Duodenal mucosa (tissue), 2 donors: ENCODE measurements around the gene LXN.

Experiments
- H3K27ac ChIP-seq: one replicate; pipeline ENCODE4 v1.7.0; 2013; ENCODE audit warnings: low read depth, low read length
- H3K27me3 ChIP-seq, 2 donors: one replicate each; pipeline ENCODE4 v1.7.0; 2013; ENCODE audit warnings: low read length in 2 of 2, control low read depth in 1 of 2; ENCODE audit not compliant: insufficient read depth in 2 of 2, control insufficient read depth in 1 of 2
- H3K36me3 ChIP-seq, 2 donors: one replicate each; pipeline ENCODE4 v1.7.0; 2013; ENCODE audit warnings: low read length in 2 of 2, control low read depth in 1 of 2; ENCODE audit not compliant: insufficient read depth in 2 of 2, control insufficient read depth in 1 of 2
- H3K4me1 ChIP-seq, 2 donors: one replicate each; pipeline ENCODE4 v1.7.0; 2013; ENCODE audit warnings: low read length in 2 of 2, control low read depth in 1 of 2; ENCODE audit not compliant: insufficient read depth in 2 of 2, control insufficient read depth in 1 of 2
- H3K4me3 ChIP-seq, 2 donors: one replicate each; pipeline ENCODE4 v1.7.0; 2013; ENCODE audit warnings: low read length in 2 of 2, low read depth in 1 of 2
- H3K9ac ChIP-seq, 2 donors: one replicate each; pipeline ENCODE4 v1.7.0; 2013; ENCODE audit warnings: low read length in 2 of 2, low read depth in 1 of 2
- H3K9me3 ChIP-seq, 2 donors: one replicate each; pipeline ENCODE4 v1.7.0; 2013; ENCODE audit warnings: low read length in 2 of 2, control low read depth in 1 of 2; ENCODE audit not compliant: control insufficient read depth in 1 of 2

LXN gene

GRCh38 chr3:158649791-158650190 is 22.7 kb downstream of the LXN start:
- Histone ChIP-seq H3K9ac (no peak overlapping the region), H3K4me3 (no peak overlapping the region), H3K27me3 (no peaks in the 10 kb centered on the region), H3K9me3 (no peaks in the 10 kb centered on the region), H3K4me1 (peaks cover 5 to 9% of the 10 kb centered on the region in 2 donors), H3K27ac (no peak overlapping the region), H3K36me3 (peaks cover 4 to 40% of the 10 kb centered on the region in 2 donors)

- Histone ChIP-seq H3K27ac (peak within 1 kb of the TSS; percentile 67), H3K27me3 (no peaks in the 10 kb centered on the region), H3K36me3 (peaks cover 0 to 9% of the 10 kb centered on the region in 2 donors), H3K4me3 (peak within 1 kb of the TSS; percentile 90 to 92), H3K9me3 (no peaks in the 10 kb centered on the region), H3K9ac (peak within 1 kb of the TSS; percentile 81 to 91), H3K4me1 (peaks cover 9 to 10% of the 10 kb centered on the region in 2 donors)
Measured at GRCh38 chr3:158644345-158644908, 28.0 kb downstream of the LXN start, which contains the start of gene GFM1. TSS of gene GFM1 (plus strand) at chr3:158644527. CDS start at chr3:158644635, 108 bp downstream.

- Histone ChIP-seq H3K4me3 (no peak overlapping the region), H3K4me1 (peaks cover 9 to 10% of the 10 kb centered on the region in 2 donors), H3K27me3 (no peaks in the 10 kb centered on the region), H3K9me3 (no peaks in the 10 kb centered on the region), H3K27ac (no peak overlapping the region), H3K36me3 (peaks cover 0 to 6% of the 10 kb centered on the region in 2 donors), H3K9ac (no peak overlapping the region)
Measured at GRCh38 chr3:158642474-158643210, 29.8 kb downstream of the LXN start.

DNA sequence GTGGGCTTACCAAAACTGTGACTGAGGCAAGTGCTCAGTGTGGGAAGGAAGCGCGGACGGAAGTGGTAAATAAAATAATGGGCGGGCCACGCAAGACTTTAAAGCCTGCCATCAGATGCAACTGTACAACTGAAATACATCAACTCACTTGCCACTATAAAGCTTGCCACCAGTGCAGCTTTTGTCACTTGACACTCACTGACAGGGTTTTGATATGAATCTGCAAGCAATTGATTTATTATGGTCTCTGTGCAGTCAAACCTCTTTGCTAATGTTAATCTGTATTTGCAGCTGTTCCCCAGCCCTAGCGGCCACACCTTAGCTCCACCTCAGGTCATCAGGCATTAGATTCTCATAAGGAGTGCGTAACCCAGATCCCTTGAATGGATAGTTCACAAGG is 30.4 kb downstream of the LXN start:
- H3K36me3 ChIP-seq = peaks cover 0 to 6% of the 10 kb centered on the region in 2 donors
- H3K27ac ChIP-seq = no peak overlapping the region
- peaks cover 9 to 10% of the 10 kb centered on the region in 2 donors for H3K4me1 ChIP-seq

GRCh38 chr3:158640646-158641045 is 31.8 kb downstream of the LXN start:
- H3K4me3 ChIP-seq = no peak overlapping the region
- no peaks in the 10 kb centered on the region for H3K27me3 ChIP-seq
- peaks cover 3 to 10% of the 10 kb centered on the region in 2 donors for H3K4me1 ChIP-seq
- H3K9me3 ChIP-seq = no peaks in the 10 kb centered on the region
- H3K36me3 ChIP-seq = no peaks in the 10 kb centered on the region
- no peak overlapping the region for H3K9ac ChIP-seq
- H3K27ac ChIP-seq = no peak overlapping the region

More for the DNA sequence above, 30.4 kb downstream of the LXN start:
- no peak overlapping the region for H3K9ac ChIP-seq
- no peaks in the 10 kb centered on the region for H3K27me3 ChIP-seq
- no peaks in the 10 kb centered on the region for H3K9me3 ChIP-seq
- H3K4me3 ChIP-seq = no peak overlapping the region

GRCh38 chr3:158631981-158632380 is 40.5 kb downstream of the LXN start:
- Histone ChIP-seq H3K4me3 (no peak overlapping the region), H3K9me3 (no peaks in the 10 kb centered on the region), H3K9ac (no peak overlapping the region), H3K27me3 (no peaks in the 10 kb centered on the region), H3K4me1 (no peaks in the 10 kb centered on the region), H3K36me3 (no peaks in the 10 kb centered on the region), H3K27ac (no peak overlapping the region)

DNA sequence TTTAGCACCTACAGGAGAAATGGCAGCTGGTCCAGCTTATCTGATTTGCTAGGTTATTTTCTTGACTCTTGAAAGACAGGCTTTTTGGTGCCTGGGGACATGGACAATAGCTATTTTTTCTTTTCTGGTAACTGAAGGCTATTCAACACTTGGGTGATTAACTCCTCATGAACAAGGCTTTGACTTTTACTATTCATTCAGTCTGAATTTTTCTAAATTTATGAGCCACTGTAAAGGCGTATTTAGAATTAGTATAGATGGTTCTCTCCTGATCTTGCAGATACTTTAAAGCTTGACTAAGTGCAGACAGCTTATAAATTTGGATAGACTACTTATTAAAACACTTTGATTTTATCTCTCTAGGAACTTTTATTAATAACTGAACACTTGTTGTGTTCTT is 46.6 kb downstream of the LXN start:
- H3K9ac ChIP-seq = no peak overlapping the region
- no peak overlapping the region for H3K4me3 ChIP-seq
- H3K36me3 ChIP-seq = no peaks in the 10 kb centered on the region
- H3K4me1 ChIP-seq = no peaks in the 10 kb centered on the region
- no peak overlapping the region for H3K27ac ChIP-seq
- no peaks in the 10 kb centered on the region for H3K9me3 ChIP-seq
- H3K27me3 ChIP-seq = no peaks in the 10 kb centered on the region

- Histone ChIP-seq H3K9me3 (no peaks in the 10 kb centered on the region), H3K27ac (no peak overlapping the region), H3K27me3 (no peaks in the 10 kb centered on the region), H3K4me3 (no peak overlapping the region), H3K4me1 (no peaks in the 10 kb centered on the region), H3K9ac (no peak overlapping the region), H3K36me3 (no peaks in the 10 kb centered on the region)
Measured at GRCh38 chr3:158617982-158618875, 54.2 kb downstream of the LXN start.
